Stimulated activated CD4-positive, alpha-beta T cell treated with anti-CD3 and anti-CD28 coated beads, TNF-alpha, amount 100 ng/mL, for 48 hours (primary cell): ENCODE data around the gene PLK2.

Experiments
- DNase-seq, 3 donors: peaks; one replicate each; pipeline ENCODE4 v3.0.0-alpha.2; 2020; ENCODE audit warnings: low read depth in 3 of 3

PLK2 gene

GRCh38 chr5:58460002-58460731, at the start of gene PLK2:
Gene PLK2 (minus strand): TSS chr5:58460086. CDS start chr5:58459959, 127 bp downstream.
- peak; percentile 60 to 81 (median 75) for DNase-seq

GRCh38 chr5:58507715-58508114, 47.8 kb upstream of the PLK2 start:
- DNase-seq = no peak

- DNase-seq = no peak
Measured at GRCh38 chr5:58505971-58506640, 46.2 kb upstream of the PLK2 start.

- DNase-seq = no peak
Measured at GRCh38 chr5:58505502-58505901, 45.6 kb upstream of the PLK2 start.

GRCh38 chr5:58504766-58505165, 44.9 kb upstream of the PLK2 start:
- DNase-seq = no peak

GRCh38 chr5:58503390-58504046, 43.6 kb upstream of the PLK2 start:
- no peak for DNase-seq

- no peak for DNase-seq
Measured at GRCh38 chr5:58501778-58502417, 42.0 kb upstream of the PLK2 start.

- DNase-seq = no peak
Measured at GRCh38 chr5:58499941-58500340, 40.1 kb upstream of the PLK2 start.

GRCh38 chr5:58499231-58499630, 39.3 kb upstream of the PLK2 start:
- DNase-seq = no peak

- no peak for DNase-seq
Measured at GRCh38 chr5:58498340-58498942, 38.6 kb upstream of the PLK2 start.

- DNase-seq = no peak
Measured at GRCh38 chr5:58497921-58498320, 38.0 kb upstream of the PLK2 start.

- no peak for DNase-seq
Measured at GRCh38 chr5:58497386-58497785, 37.5 kb upstream of the PLK2 start.

- no peak for DNase-seq
Measured at GRCh38 chr5:58496488-58496887, 36.6 kb upstream of the PLK2 start.

GRCh38 chr5:58493141-58493540, 33.3 kb upstream of the PLK2 start:
- DNase-seq = no peak

- DNase-seq = no peak
Measured at GRCh38 chr5:58491216-58491892, 31.5 kb upstream of the PLK2 start, which contains the start of gene GAPT. Gene GAPT (plus strand): TSS chr5:58491435. CDS start chr5:58494537, 3,102 bp downstream.

- no peak for DNase-seq
Measured at GRCh38 chr5:58490402-58491050, 30.6 kb upstream of the PLK2 start.

GRCh38 chr5:58486290-58486689, 26.4 kb upstream of the PLK2 start:
- DNase-seq = no peak

GRCh38 chr5:58484505-58484904, 24.6 kb upstream of the PLK2 start:
- DNase-seq = no peak

GRCh38 chr5:58482536-58482935, 22.6 kb upstream of the PLK2 start:
- no peak for DNase-seq

GRCh38 chr5:58481828-58482227, 21.9 kb upstream of the PLK2 start:
- DNase-seq = no peak
